ENCODE results near the gene CAMK1D.
"Not testable (repeated sequence)": the region's sequence is repeated elsewhere in the genome, so short reads cannot be mapped to it uniquely, and the experiment has no call there.

The CAMK1D gene

GRCh38 chr10:12542133-12542670 is 192.9 kb downstream of the CAMK1D start:
- H3K9me3 ChIP-seq (replicated peaks; ENCODE audit: insufficient read depth, low read length) = no peaks in the 10 kb centered on the region
- no peak for DNase-seq
- H4K20me1 ChIP-seq (ENCODE audit: insufficient read depth, low read length) = no peaks in the 10 kb centered on the region
- no peaks in the 10 kb centered on the region for H3K9me2 ChIP-seq (replicated peaks; ENCODE audit: insufficient read depth, low read length)
- peaks cover 17% of the 10 kb centered on the region for H3K4me1 ChIP-seq (ENCODE audit: low read length)
- no peaks in the 10 kb centered on the region for H3K27me3 ChIP-seq (replicated peaks; ENCODE audit: insufficient read depth, low read length)
- H3F3A ChIP-seq (ENCODE audit: insufficient read depth, low read length) = peaks cover 8% of the 10 kb centered on the region; the same call in 1 of the 2 replicates
- no peak overlapping the region for H3K27ac ChIP-seq (ENCODE audit: low read length)
- H3K4me2 ChIP-seq (ENCODE audit: low read depth, low read length) = no peak overlapping the region
- no peaks in the 10 kb centered on the region for H3K36me3 ChIP-seq (replicated peaks; ENCODE audit: insufficient read depth, low read length)
- peaks cover 32% of the 10 kb centered on the region for H3K79me2 ChIP-seq (ENCODE audit: low read length)
- TF ChIP-seq EZH2phosphoT487 (IDR thresholded peaks at IDR 0.05; ENCODE audit: low read length) (no peak), EZH2 (optimal IDR thresholded peaks at IDR 0.05; ENCODE audit: low read depth, low read length) (no peak)
- TF ChIP-seq, protein P1, sequence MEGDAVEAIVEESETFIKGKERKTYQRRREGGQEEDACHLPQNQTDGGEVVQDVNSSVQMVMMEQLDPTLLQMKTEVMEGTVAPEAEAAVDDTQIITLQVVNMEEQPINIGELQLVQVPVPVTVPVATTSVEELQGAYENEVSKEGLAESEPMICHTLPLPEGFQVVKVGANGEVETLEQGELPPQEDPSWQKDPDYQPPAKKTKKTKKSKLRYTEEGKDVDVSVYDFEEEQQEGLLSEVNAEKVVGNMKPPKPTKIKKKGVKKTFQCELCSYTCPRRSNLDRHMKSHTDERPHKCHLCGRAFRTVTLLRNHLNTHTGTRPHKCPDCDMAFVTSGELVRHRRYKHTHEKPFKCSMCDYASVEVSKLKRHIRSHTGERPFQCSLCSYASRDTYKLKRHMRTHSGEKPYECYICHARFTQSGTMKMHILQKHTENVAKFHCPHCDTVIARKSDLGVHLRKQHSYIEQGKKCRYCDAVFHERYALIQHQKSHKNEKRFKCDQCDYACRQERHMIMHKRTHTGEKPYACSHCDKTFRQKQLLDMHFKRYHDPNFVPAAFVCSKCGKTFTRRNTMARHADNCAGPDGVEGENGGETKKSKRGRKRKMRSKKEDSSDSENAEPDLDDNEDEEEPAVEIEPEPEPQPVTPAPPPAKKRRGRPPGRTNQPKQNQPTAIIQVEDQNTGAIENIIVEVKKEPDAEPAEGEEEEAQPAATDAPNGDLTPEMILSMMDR (IDR thresholded peaks at IDR 0.05; ENCODE audit: low read length) = no peak
- no peak overlapping the region for H3K9ac ChIP-seq (ENCODE audit: low read length)
- no peak overlapping the region for H2AFZ ChIP-seq (ENCODE audit: low read length)
- H3K4me3 ChIP-seq (ENCODE audit: low read length) = no peak overlapping the region

DNA sequence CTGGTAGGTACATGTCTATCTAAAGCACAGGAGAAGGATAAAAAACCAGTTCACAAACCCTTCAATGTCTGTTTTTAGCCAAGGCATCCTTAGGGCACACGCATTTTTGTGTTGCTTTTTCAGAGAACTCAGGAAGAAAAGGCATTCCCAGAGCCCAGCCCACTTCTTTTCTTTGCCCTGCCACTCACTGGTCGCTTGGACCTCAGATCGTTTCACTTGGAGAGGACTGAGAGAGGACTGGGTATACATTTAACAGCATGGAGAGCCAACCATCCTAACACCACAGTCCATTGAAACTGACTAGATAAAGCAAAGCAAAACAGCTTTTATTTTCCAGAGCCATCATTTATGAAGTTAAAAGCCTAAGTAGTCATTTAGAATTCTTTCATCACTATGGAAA is 194.2 kb downstream of the CAMK1D start:
- H3K27me3 ChIP-seq (replicated peaks; ENCODE audit: insufficient read depth, low read length) = no peaks in the 10 kb centered on the region
- H3K27ac ChIP-seq (ENCODE audit: low read length) = no peak overlapping the region
- DNase-seq = no peak
- no peak overlapping the region for H2AFZ ChIP-seq (ENCODE audit: low read length)
- peaks cover 17% of the 10 kb centered on the region for H3K4me1 ChIP-seq (ENCODE audit: low read length)
- H3K9ac ChIP-seq (ENCODE audit: low read length) = no peak overlapping the region
- no peaks in the 10 kb centered on the region for H4K20me1 ChIP-seq (ENCODE audit: insufficient read depth, low read length)
- no peaks in the 10 kb centered on the region for H3K36me3 ChIP-seq (replicated peaks; ENCODE audit: insufficient read depth, low read length)
- TF ChIP-seq, protein P1 (IDR thresholded peaks at IDR 0.05; ENCODE audit: low read length) = no peak
- TF ChIP-seq EZH2 (optimal IDR thresholded peaks at IDR 0.05; ENCODE audit: low read depth, low read length) = no peak
- no peak for TF ChIP-seq EZH2phosphoT487 (IDR thresholded peaks at IDR 0.05; ENCODE audit: low read length)
- H3K4me3 ChIP-seq (ENCODE audit: low read length) = no peak overlapping the region
- H3K79me2 ChIP-seq (ENCODE audit: low read length) = peaks cover 29% of the 10 kb centered on the region
- no peak overlapping the region for H3K4me2 ChIP-seq (ENCODE audit: low read depth, low read length)
- H3F3A ChIP-seq (ENCODE audit: insufficient read depth, low read length) = peaks cover 8% of the 10 kb centered on the region; the same call in 1 of the 2 replicates
- no peaks in the 10 kb centered on the region for H3K9me2 ChIP-seq (replicated peaks; ENCODE audit: insufficient read depth, low read length)
- no peaks in the 10 kb centered on the region for H3K9me3 ChIP-seq (replicated peaks; ENCODE audit: insufficient read depth, low read length)

- H3K4me2 ChIP-seq (ENCODE audit: low read depth, low read length); DNase-seq; H3K4me3 ChIP-seq (ENCODE audit: low read length); H4K20me1 ChIP-seq (ENCODE audit: insufficient read depth, low read length); H3K4me1 ChIP-seq (ENCODE audit: low read length); H3K36me3 ChIP-seq (replicated peaks; ENCODE audit: insufficient read depth, low read length); H3K9me3 ChIP-seq (replicated peaks; ENCODE audit: insufficient read depth, low read length); H3K27ac ChIP-seq (ENCODE audit: low read length); H3F3A ChIP-seq (ENCODE audit: insufficient read depth, low read length); H3K9me2 ChIP-seq (replicated peaks; ENCODE audit: insufficient read depth, low read length); H3K27me3 ChIP-seq (replicated peaks; ENCODE audit: insufficient read depth, low read length); H3K9ac ChIP-seq (ENCODE audit: low read length); H2AFZ ChIP-seq (ENCODE audit: low read length): not testable (repeated sequence)
- peaks cover 28% of the 10 kb centered on the region for H3K79me2 ChIP-seq (ENCODE audit: low read length)
Observed at GRCh38 chr10:12546160-12546802, 196.9 kb downstream of the CAMK1D start.

GRCh38 chr10:12547301-12547771 is 198.0 kb downstream of the CAMK1D start:
- Histone ChIP-seq H3K9me2 (replicated peaks; ENCODE audit: insufficient read depth, low read length) (no peaks in the 10 kb centered on the region), H2AFZ (ENCODE audit: low read length) (no peak overlapping the region), H3K9ac (ENCODE audit: low read length) (no peak overlapping the region), H3K9me3 (replicated peaks; ENCODE audit: insufficient read depth, low read length) (no peaks in the 10 kb centered on the region), H3F3A (ENCODE audit: insufficient read depth, low read length) (no peaks in the 10 kb centered on the region), H3K4me1 (ENCODE audit: low read length) (no peaks in the 10 kb centered on the region), H3K4me2 (ENCODE audit: low read depth, low read length) (no peak overlapping the region), H3K79me2 (ENCODE audit: low read length) (peaks cover 23% of the 10 kb centered on the region), H3K27me3 (replicated peaks; ENCODE audit: insufficient read depth, low read length) (no peaks in the 10 kb centered on the region), H3K36me3 (replicated peaks; ENCODE audit: insufficient read depth, low read length) (no peaks in the 10 kb centered on the region), H3K4me3 (ENCODE audit: low read length) (no peak overlapping the region), H4K20me1 (ENCODE audit: insufficient read depth, low read length) (no peaks in the 10 kb centered on the region), H3K27ac (ENCODE audit: low read length) (no peak overlapping the region)
- DNase-seq = no peak
- TF ChIP-seq, protein P1 (IDR thresholded peaks at IDR 0.05; ENCODE audit: low read length) = no peak
- TF ChIP-seq EZH2 (optimal IDR thresholded peaks at IDR 0.05; ENCODE audit: low read depth, low read length) (no peak), EZH2phosphoT487 (IDR thresholded peaks at IDR 0.05; ENCODE audit: low read length) (no peak)
